H1 (cell line): Measurements from ENCODE around the gene ASIC2. TPM values are rescaled to one million over a fixed set of nuclear protein-coding genes. Genes with fewer than 3 reads are reported as not detected.

Experiments used
- CTCF ChIA-PET: fragments of 300-600 bp; sonication (Branson Sonifier 250); formaldehyde crosslinking; loops from one replicate; lab custom pipeline; 2021; ENCODE audit not compliant: partially characterized antibody; lab: Charles Lee
- POLR2A ChIA-PET: fragments of 300-600 bp; sonication (Branson Sonifier 250); formaldehyde crosslinking; loops from one replicate; lab custom pipeline; 2021; ENCODE audit warnings: inconsistent platforms; ENCODE audit not compliant: partially characterized antibody; lab: Charles Lee
- DNase-seq, 2 experiments: peaks; one replicate each; pipeline versions ENCODE4 v3.0.0 to v3.0.0-alpha.2; 2010 to 2022; ENCODE audit warnings: low spot score in 2 of 2, low read depth in 1 of 2, mixed read lengths in 1 of 2
- FAIRE-seq: peaks from 2 replicates; lab custom pipeline; 2011; peaks lifted over from hg19 to GRCh38; lab: Jason Lieb, UNC
- H2AFZ ChIP-seq: 2 replicates; pipeline ENCODE4 v1.8.1; 2012; ENCODE audit warnings: low read length, inconsistent platforms
- H2AK5ac ChIP-seq: 2 replicates; pipeline ENCODE4 v1.6.1; 2013; ENCODE audit warnings: low read depth, low read length
- H2BK120ac ChIP-seq: replicated peaks from 2 replicates; pipeline ENCODE3; 2013; ENCODE audit warnings: low read depth, low read length, inconsistent platforms
- H2BK12ac ChIP-seq: 2 replicates; pipeline ENCODE4 v1.6.1; 2013; ENCODE audit warnings: low read depth, low read length
- H2BK15ac ChIP-seq: 2 replicates; pipeline ENCODE4 v1.6.1; 2013; ENCODE audit warnings: low read length
- H2BK20ac ChIP-seq: 2 replicates; pipeline ENCODE4 v1.6.1; 2013; ENCODE audit warnings: low read length
- H2BK5ac ChIP-seq: 2 replicates; pipeline ENCODE4 v1.6.1; 2013; ENCODE audit warnings: low read depth, low read length
- H3K14ac ChIP-seq: 2 replicates; pipeline ENCODE4 v1.6.1; 2013; ENCODE audit warnings: inconsistent platforms; ENCODE audit not compliant: insufficient read length
- H3K18ac ChIP-seq: 2 replicates; pipeline ENCODE4 v1.6.1; 2013; ENCODE audit warnings: low read length; ENCODE audit errors: extremely low read depth
- H3K23ac ChIP-seq: 2 replicates; pipeline ENCODE4 v1.6.1; 2013; ENCODE audit warnings: inconsistent platforms; ENCODE audit not compliant: insufficient read length
- H3K23me2 ChIP-seq: 2 replicates; pipeline ENCODE4 v1.6.1; 2013; ENCODE audit warnings: low read depth, low read length
- H3K27ac ChIP-seq: 2 replicates; pipeline ENCODE4 v1.6.1; 2011; ENCODE audit warnings: low read depth, low read length, inconsistent platforms
- H3K27me3 ChIP-seq, 4 experiments: replicated peaks in 1 of 4; 1 replicate in 1 of 4; 2 replicates in 3 of 4; pipeline versions ENCODE4 v1.6.1 to v1.8.1; 2011 to 2013; ENCODE audit warnings: low read length in 3 of 4, mild to moderate bottlenecking in 3 of 4, inconsistent platforms in 2 of 4, mixed read lengths in 2 of 4, moderate library complexity in 1 of 4; ENCODE audit not compliant: control insufficient read depth in 3 of 4, insufficient read depth in 3 of 4; ENCODE audit errors: extremely low read depth in 1 of 4
- H3K36me3 ChIP-seq, 4 experiments: 2 replicates each; pipeline versions ENCODE4 v1.6.1 to v1.8.1; 2011 to 2013; ENCODE audit warnings: mild to moderate bottlenecking in 4 of 4, low read length in 3 of 4, moderate library complexity in 2 of 4, control low read depth in 1 of 4, inconsistent platforms in 1 of 4; ENCODE audit not compliant: insufficient read depth in 4 of 4, control insufficient read depth in 2 of 4
- H3K4ac ChIP-seq: replicated peaks from 2 replicates; pipeline ENCODE3; 2013; ENCODE audit warnings: low read length, low read depth, mixed read lengths, inconsistent platforms; ENCODE audit not compliant: insufficient read length
- H3K4me1 ChIP-seq, 4 experiments: replicated peaks in 1 of 4; 1 replicate in 1 of 4; 2 replicates in 3 of 4; pipeline versions ENCODE4 v1.6.1 to v1.8.1; 2011 to 2013; ENCODE audit warnings: low read length in 3 of 4, inconsistent platforms in 2 of 4, mixed read lengths in 1 of 4; ENCODE audit not compliant: insufficient read depth in 4 of 4, control insufficient read depth in 3 of 4
- H3K4me2 ChIP-seq, 2 experiments: 2 replicates each; pipeline versions ENCODE4 v1.6.1 to v1.8.1; 2011 to 2013; ENCODE audit warnings: low read depth in 2 of 2, low read length in 2 of 2, control low read depth in 1 of 2, inconsistent platforms in 1 of 2, mild to moderate bottlenecking in 1 of 2; ENCODE audit not compliant: insufficient read depth in 1 of 2
- H3K4me3 ChIP-seq, 4 experiments: fragments of 200-600, 300-600 bp in 1 of 4; sonication (generic), shearing (Covaris generic), sonication (Bioruptor Twin) in 1 of 4; 2 replicates each; pipeline versions ENCODE4 v1.5.1 to v1.8.1; 2011 to 2016; ENCODE audit warnings: low read length in 4 of 4, low read depth in 3 of 4, control low read depth in 2 of 4, inconsistent platforms in 2 of 4, mild to moderate bottlenecking in 2 of 4, mixed read lengths in 1 of 4, moderate library complexity in 1 of 4; ENCODE audit not compliant: insufficient read depth in 2 of 4; ENCODE audit errors: extremely low read depth in 1 of 4
- H3K56ac ChIP-seq: replicated peaks from 2 replicates; pipeline ENCODE3; 2013; ENCODE audit warnings: low read depth, mild to moderate bottlenecking, mixed read lengths, low read length, inconsistent platforms; ENCODE audit not compliant: insufficient read length
- H3K79me1 ChIP-seq: 2 replicates; pipeline ENCODE4 v1.6.1; 2013; ENCODE audit warnings: low read depth, low read length, control low read depth
- H3K79me2 ChIP-seq, 2 experiments: 2 replicates each; pipeline versions ENCODE4 v1.6.1 to v1.8.1; 2012 to 2013; ENCODE audit warnings: low read length in 2 of 2, mild to moderate bottlenecking in 2 of 2, inconsistent platforms in 1 of 2; ENCODE audit not compliant: insufficient read depth in 2 of 2, control insufficient read depth in 1 of 2
- H3K9ac ChIP-seq, 4 experiments: replicated peaks in 1 of 4; 1 replicate in 1 of 4; 2 replicates in 3 of 4; pipeline versions ENCODE4 v1.6.1 to v1.8.1; 2011 to 2013; ENCODE audit warnings: low read depth in 3 of 4, low read length in 3 of 4, control low read depth in 2 of 4, mild to moderate bottlenecking in 2 of 4, moderate library complexity in 2 of 4, inconsistent platforms in 1 of 4; ENCODE audit errors: extremely low read depth in 1 of 4
- H3K9me3 ChIP-seq, 2 experiments: 2 replicates each; pipeline versions ENCODE4 v1.6.1 to v1.8.1; 2012 to 2013; ENCODE audit warnings: mild to moderate bottlenecking in 2 of 2, moderate library complexity in 2 of 2, control low read depth in 1 of 2, inconsistent platforms in 1 of 2, low read depth in 1 of 2, low read length in 1 of 2, mixed read lengths in 1 of 2; ENCODE audit not compliant: insufficient read depth in 2 of 2
- H4K20me1 ChIP-seq, 2 experiments: replicated peaks in 1 of 2; 2 replicates each; pipeline versions ENCODE3 to v1.8.1; 2011 to 2013; ENCODE audit warnings: inconsistent platforms in 2 of 2, low read length in 2 of 2, mild to moderate bottlenecking in 1 of 2; ENCODE audit not compliant: insufficient read depth in 2 of 2, control insufficient read depth in 1 of 2
- H4K5ac ChIP-seq: 2 replicates; pipeline ENCODE4 v1.6.1; 2013; ENCODE audit warnings: low read length, low read depth, mixed read lengths, inconsistent platforms; ENCODE audit not compliant: insufficient read length
- H4K8ac ChIP-seq: 2 replicates; pipeline ENCODE4 v1.8.0; 2013; ENCODE audit warnings: mild to moderate bottlenecking, moderate library complexity, low read length, inconsistent platforms; ENCODE audit not compliant: insufficient read depth; ENCODE audit errors: extremely low read depth
- H4K91ac ChIP-seq: replicated peaks from 2 replicates; pipeline ENCODE3; 2013; ENCODE audit warnings: low read length, mixed read lengths, inconsistent platforms; ENCODE audit not compliant: insufficient read length
- CTCF ChIP-seq, 3 experiments: IDR thresholded peaks; 1 replicate in 2 of 3; 2 replicates in 1 of 3; pipeline versions ENCODE4 v1.5.1 to v1.6.1; 2011; ENCODE audit warnings: low read length in 3 of 3, mild to moderate bottlenecking in 3 of 3, inconsistent platforms in 2 of 3, low read depth in 1 of 3, moderate library complexity in 1 of 3; ENCODE audit not compliant: insufficient read depth in 1 of 3; ENCODE audit errors: control extremely low read depth in 1 of 3
- JUN ChIP-seq: IDR thresholded peaks from 2 replicates; pipeline ENCODE4 v1.6.1; 2011; ENCODE audit warnings: low read depth, mild to moderate bottlenecking, improper control_type of control experiment, low read length
- NRF1 ChIP-seq: IDR thresholded peaks from 2 replicates; pipeline ENCODE4 v1.6.1; 2011; ENCODE audit warnings: mild to moderate bottlenecking, low read depth, low read length, improper control_type of control experiment
- SAP30 ChIP-seq: fragments of 300-600 bp; sonication (generic); IDR thresholded peaks from 2 replicates; pipeline ENCODE4 v1.7.1; 2012; ENCODE audit warnings: low read length, moderate library complexity, mild to moderate bottlenecking, inconsistent platforms; ENCODE audit not compliant: insufficient read depth, insufficient replicate concordance
- SIN3A ChIP-seq, 2 experiments: IDR thresholded peaks in 1 of 2; conservative IDR thresholded peaks in 1 of 2; 2 replicates each; pipeline ENCODE4 v1.6.1; 2011 to 2012; ENCODE audit warnings: low read length in 2 of 2, improper control_type of control experiment in 1 of 2, low read depth in 1 of 2, mild to moderate bottlenecking in 1 of 2
- SUZ12 ChIP-seq: fragments of 200-600 bp; sonication (generic); IDR thresholded peaks from 2 replicates; pipeline ENCODE4 v1.6.1; 2012; ENCODE audit warnings: mild to moderate bottlenecking, inconsistent platforms, low read length, moderate library complexity, mixed read lengths
- TAF1 ChIP-seq: IDR thresholded peaks from 2 replicates; pipeline ENCODE4 v1.6.1; 2011; ENCODE audit warnings: mild to moderate bottlenecking, low read depth, low read length
- WGBS, 2 experiments: shearing (Covaris generic) in 1 of 2; methylation state at CpG; one replicate each; pipeline versions ENCODE4 v1.1.6 to v1.1.7; 2013 to 2015; ENCODE audit warnings: low lambda C conversion rate in 2 of 2, mixed read lengths in 2 of 2, inconsistent platforms in 1 of 2, low coverage in 1 of 2, missing lambda C conversion rate in 1 of 2; ENCODE audit not compliant: insufficient replicate concordance in 2 of 2, insufficient coverage in 1 of 2, insufficient read length in 1 of 2; ENCODE audit errors: extremely low coverage in 1 of 2, missing lambda C conversion rate in 1 of 2; 5-methylcytosine and 5-hydroxymethylcytosine counted together
- polyA plus RNA-seq, 7 experiments: library from polyadenylated mRNA; depleted of rRNA in 3 of 7; stranded (reverse) in 5 of 7; unstranded in 2 of 7; fragments of >200 nt in 5 of 7; fragments of 200-250 nt in 2 of 7; gene quantifications; 1 replicate in 5 of 7; 2 replicates in 1 of 7; 4 replicates in 1 of 7; pipeline versions ENCODE4 v1.2.1 to v1.2.3, GENCODE V29; 2011 to 2013; ENCODE audit warnings: missing spikeins in 2 of 7, mixed read lengths in 2 of 7
- total RNA-seq: library from RNA; stranded (reverse); fragmentation: NEBNext Ultra II Directional; extraction: Animal tissue kit (Norgen Biotek cat#: 25700); gene quantifications from 2 replicates; pipeline ENCODE4 v1.2.1, GENCODE V29; 2021
- TF ChIP-seq, protein P1 (sequence below): IDR thresholded peaks from 2 replicates; pipeline ENCODE4 v1.6.1; 2011; ENCODE audit warnings: low read length, improper control_type of control experiment

Gene ASIC2
- total and polyA plus RNA-seq, 2 of the 8 experiments (the other 6 are each of a cell fraction or from before 2014, with no cell fraction given), result 0.86 to 1.2 TPM

DNA sequence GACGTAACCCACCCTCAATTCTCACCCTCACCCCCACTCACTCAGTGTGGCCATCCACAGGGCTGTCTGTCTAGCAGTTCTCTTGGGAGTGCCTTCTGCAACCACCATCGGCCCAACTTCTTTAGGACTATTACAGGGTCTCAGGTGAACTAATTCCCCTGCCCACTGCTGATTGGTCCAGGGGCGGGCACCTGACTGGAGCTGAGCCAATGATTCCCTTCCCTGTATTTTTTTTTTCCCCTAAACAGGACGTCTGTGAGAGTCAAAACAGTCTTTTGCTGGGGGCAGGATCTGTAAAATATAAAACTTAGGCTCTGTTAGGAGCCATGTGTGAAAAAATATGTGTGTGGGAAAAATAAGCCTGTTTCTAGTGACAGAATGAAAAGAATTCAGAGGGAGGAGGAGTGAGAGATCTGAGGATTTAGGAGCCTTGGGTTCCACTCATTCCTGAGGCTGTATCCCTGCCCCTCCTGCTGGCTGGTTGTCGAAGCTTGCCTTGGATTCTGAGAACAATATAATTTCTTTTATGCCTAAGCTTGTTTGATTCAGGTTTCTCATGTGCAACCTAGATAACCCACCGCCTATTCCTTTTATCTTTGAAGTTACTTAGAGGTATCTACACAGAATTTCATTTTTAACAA, 186.4 kb downstream of the ASIC2 start:
- no peaks in the 10 kb centered on the region for H3K79me1 ChIP-seq
- CTCF ChIA-PET, result interaction anchor here (0.7 to 0.9 kb wide), 3 partner anchors 9 to 147 kb away, joined by 3 read pairs; no protein-coding TSS in a partner anchor
- no peak for TF ChIP-seq JUN
- no peak for TF ChIP-seq TAF1
- no peak for TF ChIP-seq SAP30
- TF ChIP-seq NRF1, result no peak
- TF ChIP-seq SUZ12, result no peak
- TF ChIP-seq CTCF (IDR thresholded peaks at IDR 0.05; ENCODE audit: control extremely low read depth in 1 of 3, insufficient read depth in 1 of 3, low read depth in 1 of 3, low read length in 3 of 3), result 0 out of 4 replicates have a peak, but pooled peaks of 1 of the 3 experiments have one; percentile 8
- TF ChIP-seq SIN3A (conservative IDR thresholded peaks at IDR 0.05 in 1 of 2, IDR thresholded peaks at IDR 0.05 in 1 of 2; ENCODE audit: low read depth in 1 of 2, low read length in 2 of 2), result no peak
- TF ChIP-seq, protein P1, sequence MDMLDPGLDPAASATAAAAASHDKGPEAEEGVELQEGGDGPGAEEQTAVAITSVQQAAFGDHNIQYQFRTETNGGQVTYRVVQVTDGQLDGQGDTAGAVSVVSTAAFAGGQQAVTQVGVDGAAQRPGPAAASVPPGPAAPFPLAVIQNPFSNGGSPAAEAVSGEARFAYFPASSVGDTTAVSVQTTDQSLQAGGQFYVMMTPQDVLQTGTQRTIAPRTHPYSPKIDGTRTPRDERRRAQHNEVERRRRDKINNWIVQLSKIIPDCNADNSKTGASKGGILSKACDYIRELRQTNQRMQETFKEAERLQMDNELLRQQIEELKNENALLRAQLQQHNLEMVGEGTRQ, result peak; percentile 35; the same call in 1 of the 2 replicates

More for the DNA sequence above, 186.4 kb downstream of the ASIC2 start:
- Histone ChIP-seq H3K27me3 (no peaks in the 10 kb centered on the region), H4K20me1 (no peaks in the 10 kb centered on the region), H2BK20ac (no peak overlapping the region), H2BK5ac (no peak overlapping the region), H4K8ac (no peak overlapping the region), H3K4me3 (no peak overlapping the region), H3K4me2 (no peak overlapping the region), H3K27ac (no peak overlapping the region), H2BK15ac (no peak overlapping the region), H3K4me1 (no peaks in the 10 kb centered on the region), H3K79me2 (no peaks in the 10 kb centered on the region), H3K56ac (no peak overlapping the region), H2AK5ac (no peak overlapping the region), H3K36me3 (no peaks in the 10 kb centered on the region), H3K23ac (no peak overlapping the region), H3K23me2 (no peaks in the 10 kb centered on the region; the same call in 1 of the 2 replicates), H3K9ac (no peak overlapping the region), H2BK120ac (no peak overlapping the region), H2BK12ac (no peak overlapping the region), H2AFZ (no peak overlapping the region), H3K18ac (no peak overlapping the region), H3K9me3 (no peaks in the 10 kb centered on the region), H3K14ac (no peak overlapping the region), H4K5ac (no peak overlapping the region), H4K91ac (no peak overlapping the region), H3K4ac (no peak overlapping the region)
- WGBS, 2 experiments, result 76% methylated on average over 6 of the region's 6 CpGs; no CpG with 5 or more reads in 1 of the 2 experiments
- FAIRE-seq (no peak), DNase-seq (no peak)
- POLR2A ChIA-PET, result no interaction called here
